ENCODE measurements around the gene MAP3K2. TPM values are rescaled to one million over a fixed set of nuclear protein-coding genes. Genes with fewer than 3 reads are reported as not detected.

MAP3K2 gene
- total and polyA plus RNA-seq, 10 of the 15 experiments (the other 5 are each of a cell fraction or from before 2014, with no cell fraction given) = 2.7 to 39.6 (median 16.1) TPM

GRCh38 chr2:127419112-127419430 is 31.3 kb upstream of the MAP3K2 start (continued):
- TF ChIP-seq, protein P1, sequence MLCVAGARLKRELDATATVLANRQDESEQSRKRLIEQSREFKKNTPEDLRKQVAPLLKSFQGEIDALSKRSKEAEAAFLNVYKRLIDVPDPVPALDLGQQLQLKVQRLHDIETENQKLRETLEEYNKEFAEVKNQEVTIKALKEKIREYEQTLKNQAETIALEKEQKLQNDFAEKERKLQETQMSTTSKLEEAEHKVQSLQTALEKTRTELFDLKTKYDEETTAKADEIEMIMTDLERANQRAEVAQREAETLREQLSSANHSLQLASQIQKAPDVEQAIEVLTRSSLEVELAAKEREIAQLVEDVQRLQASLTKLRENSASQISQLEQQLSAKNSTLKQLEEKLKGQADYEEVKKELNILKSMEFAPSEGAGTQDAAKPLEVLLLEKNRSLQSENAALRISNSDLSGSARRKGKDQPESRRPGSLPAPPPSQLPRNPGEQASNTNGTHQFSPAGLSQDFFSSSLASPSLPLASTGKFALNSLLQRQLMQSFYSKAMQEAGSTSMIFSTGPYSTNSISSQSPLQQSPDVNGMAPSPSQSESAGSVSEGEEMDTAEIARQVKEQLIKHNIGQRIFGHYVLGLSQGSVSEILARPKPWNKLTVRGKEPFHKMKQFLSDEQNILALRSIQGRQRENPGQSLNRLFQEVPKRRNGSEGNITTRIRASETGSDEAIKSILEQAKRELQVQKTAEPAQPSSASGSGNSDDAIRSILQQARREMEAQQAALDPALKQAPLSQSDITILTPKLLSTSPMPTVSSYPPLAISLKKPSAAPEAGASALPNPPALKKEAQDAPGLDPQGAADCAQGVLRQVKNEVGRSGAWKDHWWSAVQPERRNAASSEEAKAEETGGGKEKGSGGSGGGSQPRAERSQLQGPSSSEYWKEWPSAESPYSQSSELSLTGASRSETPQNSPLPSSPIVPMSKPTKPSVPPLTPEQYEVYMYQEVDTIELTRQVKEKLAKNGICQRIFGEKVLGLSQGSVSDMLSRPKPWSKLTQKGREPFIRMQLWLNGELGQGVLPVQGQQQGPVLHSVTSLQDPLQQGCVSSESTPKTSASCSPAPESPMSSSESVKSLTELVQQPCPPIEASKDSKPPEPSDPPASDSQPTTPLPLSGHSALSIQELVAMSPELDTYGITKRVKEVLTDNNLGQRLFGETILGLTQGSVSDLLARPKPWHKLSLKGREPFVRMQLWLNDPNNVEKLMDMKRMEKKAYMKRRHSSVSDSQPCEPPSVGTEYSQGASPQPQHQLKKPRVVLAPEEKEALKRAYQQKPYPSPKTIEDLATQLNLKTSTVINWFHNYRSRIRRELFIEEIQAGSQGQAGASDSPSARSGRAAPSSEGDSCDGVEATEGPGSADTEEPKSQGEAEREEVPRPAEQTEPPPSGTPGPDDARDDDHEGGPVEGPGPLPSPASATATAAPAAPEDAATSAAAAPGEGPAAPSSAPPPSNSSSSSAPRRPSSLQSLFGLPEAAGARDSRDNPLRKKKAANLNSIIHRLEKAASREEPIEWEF (IDR thresholded peaks at IDR 0.05; ENCODE audit: insufficient replicate concordance, low read depth, low read length) = no peak
- TF ChIP-seq ZNF217 (IDR thresholded peaks at IDR 0.05) (no peak), HCFC1 (IDR thresholded peaks at IDR 0.05; ENCODE audit: low read length) (no peak), RCOR1 (conservative IDR thresholded peaks at IDR 0.05; ENCODE audit: low read depth, low read length) (no peak), PML (IDR thresholded peaks at IDR 0.05; ENCODE audit: low read length) (no peak), ELK1 (IDR thresholded peaks at IDR 0.05; ENCODE audit: low read depth, low read length) (no peak), EP300 (IDR thresholded peaks at IDR 0.05; ENCODE audit: borderline replicate concordance in 1 of 2, control insufficient read depth in 1 of 2, low read depth in 2 of 2, low read length in 2 of 2) (no peak)
